ENCODE results near the gene SLC11A1. TPM values are rescaled to one million over a fixed set of nuclear protein-coding genes. Genes with fewer than 3 reads are reported as not detected.
A peak's percentile ranks its signal among the peaks of the same experiment; 100 is the strongest.

SLC11A1 gene
- total RNA-seq, 1 experiment from 2014 or later = 0.27 TPM

GRCh38 chr2:218401890-218402289 is 19.8 kb downstream of the SLC11A1 start:
- no peak for DNase-seq (ENCODE audit: low spot score)
- in situ Hi-C loops (cut with HindIII; ENCODE audit: low sequenced_read_pairs) = no loop called here

- in situ Hi-C loops (cut with HindIII; ENCODE audit: low sequenced_read_pairs) = no loop called here
- no peak for DNase-seq (ENCODE audit: low spot score)
These were observed 20.4 kb downstream of the SLC11A1 start for GRCh38 chr2:218402491-218402901.

GRCh38 chr2:218402911-218403411 is 20.9 kb downstream of the SLC11A1 start:
- DNase-seq (ENCODE audit: low spot score) = no peak

GRCh38 chr2:218403810-218404209 is 21.7 kb downstream of the SLC11A1 start:
- DNase-seq (ENCODE audit: low spot score) = no peak

More at GRCh38 chr2:218402911-218403411, 20.9 kb downstream of the SLC11A1 start:
- in situ Hi-C loops (cut with HindIII; ENCODE audit: low sequenced_read_pairs) = no loop called here

GRCh38 chr2:218404351-218405085 is 22.4 kb downstream of the SLC11A1 start:
- in situ Hi-C loops (cut with HindIII; ENCODE audit: low sequenced_read_pairs) = no loop called here
- DNase-seq (ENCODE audit: low spot score) = no peak

More at GRCh38 chr2:218403810-218404209, 21.7 kb downstream of the SLC11A1 start:
- in situ Hi-C loops (cut with HindIII; ENCODE audit: low sequenced_read_pairs) = no loop called here

- in situ Hi-C loops (cut with HindIII; ENCODE audit: low sequenced_read_pairs) = no loop called here
- DNase-seq (ENCODE audit: low spot score) = no peak
These were observed 23.1 kb downstream of the SLC11A1 start for GRCh38 chr2:218405086-218405745.

- in situ Hi-C loops (cut with HindIII; ENCODE audit: low sequenced_read_pairs) = no loop called here
- no peak for DNase-seq (ENCODE audit: low spot score)
These were observed 23.7 kb downstream of the SLC11A1 start for GRCh38 chr2:218405746-218406208.

GRCh38 chr2:218406209-218406948 is 24.3 kb downstream of the SLC11A1 start:
- peak; percentile 94 for DNase-seq (ENCODE audit: low spot score)
- in situ Hi-C loops (cut with HindIII; ENCODE audit: low sequenced_read_pairs) = no loop called here

- in situ Hi-C loops (cut with HindIII; ENCODE audit: low sequenced_read_pairs) = no loop called here
- peak; percentile 84 for DNase-seq (ENCODE audit: low spot score)
These were observed 25.0 kb downstream of the SLC11A1 start for GRCh38 chr2:218406949-218407618.

GRCh38 chr2:218407717-218408116 is 25.6 kb downstream of the SLC11A1 start:
- in situ Hi-C loops (cut with HindIII; ENCODE audit: low sequenced_read_pairs) = no loop called here
- no peak for DNase-seq (ENCODE audit: low spot score)

- in situ Hi-C loops (cut with HindIII; ENCODE audit: low sequenced_read_pairs) = no loop called here
- no peak for DNase-seq (ENCODE audit: low spot score)
These were observed 36.2 kb downstream of the SLC11A1 start for GRCh38 chr2:218418321-218418716.

- DNase-seq (ENCODE audit: low spot score) = no peak
These were observed 36.8 kb downstream of the SLC11A1 start, which contains the start of gene VIL1 for GRCh38 chr2:218418717-218419458. VIL1 (plus strand) TSS chr2:218419123; CDS start chr2:218423779, 4,656 bp downstream.

GRCh38 chr2:218419630-218420216 is 37.6 kb downstream of the SLC11A1 start:
- no peak for DNase-seq (ENCODE audit: low spot score)
- in situ Hi-C loops (cut with HindIII; ENCODE audit: low sequenced_read_pairs) = no loop called here

More at GRCh38 chr2:218418717-218419458, 36.8 kb downstream of the SLC11A1 start, which contains the start of gene VIL1:
- in situ Hi-C loops (cut with HindIII; ENCODE audit: low sequenced_read_pairs) = no loop called here

GRCh38 chr2:218421027-218421426 is 39.0 kb downstream of the SLC11A1 start:
- in situ Hi-C loops (cut with HindIII; ENCODE audit: low sequenced_read_pairs) = no loop called here

GRCh38 chr2:218422403-218423086 is 40.5 kb downstream of the SLC11A1 start:
- no peak for DNase-seq (ENCODE audit: low spot score)
- in situ Hi-C loops (cut with HindIII; ENCODE audit: low sequenced_read_pairs) = no loop called here

More at GRCh38 chr2:218421027-218421426, 39.0 kb downstream of the SLC11A1 start:
- DNase-seq (ENCODE audit: low spot score) = no peak

- in situ Hi-C loops (cut with HindIII; ENCODE audit: low sequenced_read_pairs) = no loop called here
- DNase-seq (ENCODE audit: low spot score) = no peak
These were observed 41.5 kb downstream of the SLC11A1 start for GRCh38 chr2:218423584-218423983.

GRCh38 chr2:218425531-218425930 is 43.5 kb downstream of the SLC11A1 start:
- in situ Hi-C loops (cut with HindIII; ENCODE audit: low sequenced_read_pairs) = no loop called here
- DNase-seq (ENCODE audit: low spot score) = no peak

Measured in G401 (cell line).